HepG2 (cell line): ENCODE measurements around the gene ATP2C2. TPM values are rescaled to one million over a fixed set of nuclear protein-coding genes. Genes with fewer than 3 reads are reported as not detected.

Experiments used
- BHLHE40 ChIP-seq: IDR thresholded peaks from 2 replicates; pipeline ENCODE4 v1.6.1; 2011; ENCODE audit warnings: low read length, improper control_type of control experiment
- HNF4A ChIP-seq: sonication (generic); formaldehyde crosslinking; IDR thresholded peaks from 2 replicates; pipeline ENCODE4 v1.4.0; 2020; ENCODE audit warnings: missing genetic modification reagents
- IRF2 ChIP-seq: IDR thresholded peaks from 2 replicates; pipeline ENCODE4 v1.6.1; 2018; ENCODE audit warnings: missing genetic modification reagents, missing compliant biosample characterization
- JUND ChIP-seq: sonication (generic); formaldehyde crosslinking; IDR thresholded peaks from 2 replicates; pipeline ENCODE4 v1.8.0; 2022; ENCODE audit warnings: mild to moderate bottlenecking, missing genetic modification reagents
- KAT7 ChIP-seq: IDR thresholded peaks from 2 replicates; pipeline ENCODE4 v1.6.1; 2018; ENCODE audit warnings: borderline replicate concordance, missing compliant biosample characterization
- NAIF1 ChIP-seq: sonication (generic); formaldehyde crosslinking; IDR thresholded peaks from 2 replicates; pipeline ENCODE4 v1.5.0; 2020; ENCODE audit warnings: mild to moderate bottlenecking, missing genetic modification reagents, borderline replicate concordance
- PCBP2 ChIP-seq: fragments of 200-400 bp; formaldehyde crosslinking; optimal IDR thresholded peaks from 2 replicates; pipeline ENCODE3; 2018; ENCODE audit warnings: low read length, low read depth; ENCODE audit not compliant: poor library complexity, severe bottlenecking
- RAD21 ChIP-seq: fragments of 450-650 bp; formaldehyde crosslinking; IDR thresholded peaks from 2 replicates; pipeline ENCODE4 v1.5.0; 2020; ENCODE audit warnings: mild to moderate bottlenecking
- RBAK ChIP-seq: sonication (generic); formaldehyde crosslinking; IDR thresholded peaks from 2 replicates; pipeline ENCODE4 v1.5.1; 2020; ENCODE audit warnings: mild to moderate bottlenecking, missing genetic modification reagents
- REXO4 ChIP-seq: sonication (generic); formaldehyde crosslinking; IDR thresholded peaks from 2 replicates; pipeline ENCODE4 v1.8.0; 2022; ENCODE audit warnings: missing genetic modification reagents, mild to moderate bottlenecking, borderline replicate concordance
- SMC3 ChIP-seq: IDR thresholded peaks from 2 replicates; pipeline ENCODE4 v1.6.1; 2011; ENCODE audit warnings: low read length, improper control_type of control experiment
- SNAI1 ChIP-seq: sonication (generic); formaldehyde crosslinking; IDR thresholded peaks from 2 replicates; pipeline ENCODE4 v1.5.0; 2020; ENCODE audit warnings: mild to moderate bottlenecking, missing genetic modification reagents, borderline replicate concordance
- SNRNP70 ChIP-seq: fragments of 200-400 bp; formaldehyde crosslinking; IDR thresholded peaks from 2 replicates; pipeline ENCODE4 v1.6.1; 2017; ENCODE audit warnings: mild to moderate bottlenecking, low read depth, low read length, moderate library complexity
- SRSF9 ChIP-seq: fragments of 200-400 bp; formaldehyde crosslinking; IDR thresholded peaks from 2 replicates; pipeline ENCODE4 v1.6.1; 2018; ENCODE audit warnings: borderline replicate concordance, mild to moderate bottlenecking, low read depth, low read length; ENCODE audit not compliant: insufficient read depth, poor library complexity, severe bottlenecking
- ZBED4 ChIP-seq: sonication (generic); formaldehyde crosslinking; IDR thresholded peaks from 2 replicates; pipeline ENCODE4 v1.4.0; 2020; ENCODE audit warnings: missing genetic modification reagents, borderline replicate concordance
- ZKSCAN8 ChIP-seq: IDR thresholded peaks from 2 replicates; pipeline ENCODE4 v1.6.1; 2016; ENCODE audit warnings: borderline replicate concordance, missing genetic modification reagents, missing compliant biosample characterization
- ZMYM2 ChIP-seq: sonication (generic); formaldehyde crosslinking; IDR thresholded peaks from 2 replicates; pipeline ENCODE4 v1.8.0; 2022; ENCODE audit warnings: mild to moderate bottlenecking, missing genetic modification reagents
- ZNF136 ChIP-seq: sonication (generic); formaldehyde crosslinking; IDR thresholded peaks from 2 replicates; pipeline ENCODE4 v1.8.1; 2022; ENCODE audit warnings: low read depth, mild to moderate bottlenecking, moderate library complexity, missing genetic modification reagents
- ZNF230 ChIP-seq: sonication (generic); formaldehyde crosslinking; IDR thresholded peaks from 2 replicates; pipeline ENCODE4 v1.4.0; 2020; ENCODE audit warnings: mild to moderate bottlenecking, missing genetic modification reagents
- ZNF382 ChIP-seq: sonication (generic); formaldehyde crosslinking; IDR thresholded peaks from 2 replicates; pipeline ENCODE4 v1.5.0; 2020; ENCODE audit warnings: missing genetic modification reagents, mild to moderate bottlenecking, borderline replicate concordance
- ZNF773 ChIP-seq: sonication (generic); formaldehyde crosslinking; IDR thresholded peaks from 2 replicates; pipeline ENCODE4 v1.4.0; 2020; ENCODE audit warnings: missing genetic modification reagents, borderline replicate concordance
- ZNF841 ChIP-seq: sonication (generic); formaldehyde crosslinking; IDR thresholded peaks from 2 replicates; pipeline ENCODE4 v1.8.1; 2023; ENCODE audit warnings: missing genetic modification reagents, borderline replicate concordance
- ZNF850 ChIP-seq: sonication (generic); formaldehyde crosslinking; conservative IDR thresholded peaks from 2 replicates; pipeline ENCODE4 v1.9.0; 2021; ENCODE audit warnings: mild to moderate bottlenecking, missing genetic modification reagents
- polyA plus RNA-seq, 8 experiments: library from polyadenylated mRNA; depleted of rRNA in 3 of 8; stranded (reverse) in 7 of 8; unstranded in 1 of 8; fragments of >200 nt; fragmentation: Illumina TruSeq in 4 of 8; extraction: Trizol in 4 of 8; gene quantifications; 2 replicates each; pipeline versions ENCODE4 v1.2.1 to v1.2.3, GENCODE V29; 2011 to 2016; ENCODE audit warnings: low read depth in 4 of 8, missing spikeins in 1 of 8, mixed read lengths in 1 of 8; ENCODE audit not compliant: insufficient read depth in 1 of 8
- total RNA-seq, 5 experiments: library from RNA; depleted of rRNA; stranded (reverse); fragments of >200 nt; fragmentation: Illumina TruSeq; extraction: Trizol; gene quantifications; 2 replicates each; pipeline ENCODE4 v1.2.3, GENCODE V29; 2016; ENCODE audit warnings: low read depth in 1 of 5
- TF ChIP-seq, protein P1 (sequence below): sonication (generic); formaldehyde crosslinking; IDR thresholded peaks from 2 replicates; pipeline ENCODE4 v1.4.0; 2020; ENCODE audit warnings: missing genetic modification reagents
- TF ChIP-seq, protein P2 (sequence below): sonication (generic); formaldehyde crosslinking; IDR thresholded peaks from 2 replicates; pipeline ENCODE4 v1.4.0; 2020; ENCODE audit warnings: mild to moderate bottlenecking, missing genetic modification reagents

The ATP2C2 gene
- total and polyA plus RNA-seq, 2 of the 13 experiments (the other 11 are each of a cell fraction or from before 2014, with no cell fraction given): 0.07 TPM; not detected in 1

GRCh38 chr16:84414789-84415326 is 46.5 kb downstream of the ATP2C2 start (continued):
- TF ChIP-seq, protein P1, sequence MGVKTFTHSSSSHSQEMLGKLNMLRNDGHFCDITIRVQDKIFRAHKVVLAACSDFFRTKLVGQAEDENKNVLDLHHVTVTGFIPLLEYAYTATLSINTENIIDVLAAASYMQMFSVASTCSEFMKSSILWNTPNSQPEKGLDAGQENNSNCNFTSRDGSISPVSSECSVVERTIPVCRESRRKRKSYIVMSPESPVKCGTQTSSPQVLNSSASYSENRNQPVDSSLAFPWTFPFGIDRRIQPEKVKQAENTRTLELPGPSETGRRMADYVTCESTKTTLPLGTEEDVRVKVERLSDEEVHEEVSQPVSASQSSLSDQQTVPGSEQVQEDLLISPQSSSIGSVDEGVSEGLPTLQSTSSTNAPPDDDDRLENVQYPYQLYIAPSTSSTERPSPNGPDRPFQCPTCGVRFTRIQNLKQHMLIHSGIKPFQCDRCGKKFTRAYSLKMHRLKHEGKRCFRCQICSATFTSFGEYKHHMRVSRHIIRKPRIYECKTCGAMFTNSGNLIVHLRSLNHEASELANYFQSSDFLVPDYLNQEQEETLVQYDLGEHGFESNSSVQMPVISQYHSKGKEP (CRISPR knock-in tag): peak; percentile 56; the same call in 1 of the 2 replicates
- TF ChIP-seq SMC3 (peak; percentile 24; the same call in 1 of the 2 replicates), ZNF230 (no peak), ZNF850 (no peak), HNF4A (CRISPR knock-in tag) (peak; percentile 93), IRF2 (CRISPR knock-in tag) (peak; percentile 94), ZNF773 (CRISPR knock-in tag) (0 out of 2 replicates have a peak, but pooled peaks have one; percentile 24), SRSF9 (no peak), BHLHE40 (peak; percentile 49), NAIF1 (CRISPR knock-in tag) (no peak), JUND (CRISPR knock-in tag) (no peak), PCBP2 (no peak), REXO4 (CRISPR knock-in tag) (no peak), ZKSCAN8 (CRISPR knock-in tag) (peak; percentile 74; the same call in 1 of the 2 replicates), ZNF136 (CRISPR knock-in tag) (0 out of 2 replicates have a peak, but pooled peaks have one; percentile 39), SNRNP70 (no peak), KAT7 (0 out of 2 replicates have a peak, but pooled peaks have one; percentile 30), ZBED4 (no peak), SNAI1 (CRISPR knock-in tag) (no peak), RAD21 (no peak), ZNF841 (CRISPR knock-in tag) (no peak), RBAK (CRISPR knock-in tag) (no peak), ZMYM2 (peak; percentile 39; the same call in 1 of the 2 replicates), ZNF382 (CRISPR knock-in tag) (no peak)
- TF ChIP-seq, protein P2, sequence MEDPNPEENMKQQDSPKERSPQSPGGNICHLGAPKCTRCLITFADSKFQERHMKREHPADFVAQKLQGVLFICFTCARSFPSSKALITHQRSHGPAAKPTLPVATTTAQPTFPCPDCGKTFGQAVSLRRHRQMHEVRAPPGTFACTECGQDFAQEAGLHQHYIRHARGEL: no peak
